SK-N-SH (cell line): ENCODE measurements around the gene MINDY1.

ENCODE experiments used
- JUND ChIP-seq: IDR thresholded peaks from 2 replicates; pipeline ENCODE4 v1.4.0; 2012
- MXI1 ChIP-seq: IDR thresholded peaks from 2 replicates; pipeline ENCODE4 v1.6.1; 2012; ENCODE audit warnings: mild to moderate bottlenecking, low read depth, low read length, improper control_type of control experiment
- NRF1 ChIP-seq: IDR thresholded peaks from 2 replicates; pipeline ENCODE4 v1.6.1; 2012; ENCODE audit warnings: low read depth, mild to moderate bottlenecking, low read length
- RAD21 ChIP-seq: IDR thresholded peaks from 2 replicates; pipeline ENCODE4 v1.6.1; 2012; ENCODE audit warnings: mild to moderate bottlenecking, low read length
- RFX5 ChIP-seq: IDR thresholded peaks from 2 replicates; pipeline ENCODE4 v1.6.1; 2012; ENCODE audit warnings: mild to moderate bottlenecking, improper control_type of control experiment, low read length
- TEAD4 ChIP-seq: IDR thresholded peaks from 2 replicates; pipeline ENCODE4 v1.4.0; 2012; ENCODE audit warnings: mild to moderate bottlenecking, borderline replicate concordance; ENCODE audit not compliant: insufficient read depth
- TF ChIP-seq, protein P1 (sequence below): IDR thresholded peaks from 2 replicates; pipeline ENCODE4; 2012
- TF ChIP-seq, protein P2 (sequence below): fragments of 200-600 bp; sonication (generic); IDR thresholded peaks from 2 replicates; pipeline ENCODE4 v1.6.1; 2017; ENCODE audit warnings: antibody characterized with exemption, mild to moderate bottlenecking, moderate library complexity
- TF ChIP-seq, protein P3 (sequence below): IDR thresholded peaks from 2 replicates; pipeline ENCODE4 v1.4.0; 2012; ENCODE audit warnings: low read depth, borderline replicate concordance

GRCh38 chr1:151006327-151007052, at the start of gene MINDY1:
- TF ChIP-seq, protein P1, sequence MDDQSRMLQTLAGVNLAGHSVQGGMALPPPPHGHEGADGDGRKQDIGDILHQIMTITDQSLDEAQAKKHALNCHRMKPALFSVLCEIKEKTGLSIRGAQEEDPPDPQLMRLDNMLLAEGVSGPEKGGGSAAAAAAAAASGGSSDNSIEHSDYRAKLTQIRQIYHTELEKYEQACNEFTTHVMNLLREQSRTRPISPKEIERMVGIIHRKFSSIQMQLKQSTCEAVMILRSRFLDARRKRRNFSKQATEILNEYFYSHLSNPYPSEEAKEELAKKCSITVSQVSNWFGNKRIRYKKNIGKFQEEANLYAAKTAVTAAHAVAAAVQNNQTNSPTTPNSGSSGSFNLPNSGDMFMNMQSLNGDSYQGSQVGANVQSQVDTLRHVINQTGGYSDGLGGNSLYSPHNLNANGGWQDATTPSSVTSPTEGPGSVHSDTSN: no peak
- TF ChIP-seq, protein P2, sequence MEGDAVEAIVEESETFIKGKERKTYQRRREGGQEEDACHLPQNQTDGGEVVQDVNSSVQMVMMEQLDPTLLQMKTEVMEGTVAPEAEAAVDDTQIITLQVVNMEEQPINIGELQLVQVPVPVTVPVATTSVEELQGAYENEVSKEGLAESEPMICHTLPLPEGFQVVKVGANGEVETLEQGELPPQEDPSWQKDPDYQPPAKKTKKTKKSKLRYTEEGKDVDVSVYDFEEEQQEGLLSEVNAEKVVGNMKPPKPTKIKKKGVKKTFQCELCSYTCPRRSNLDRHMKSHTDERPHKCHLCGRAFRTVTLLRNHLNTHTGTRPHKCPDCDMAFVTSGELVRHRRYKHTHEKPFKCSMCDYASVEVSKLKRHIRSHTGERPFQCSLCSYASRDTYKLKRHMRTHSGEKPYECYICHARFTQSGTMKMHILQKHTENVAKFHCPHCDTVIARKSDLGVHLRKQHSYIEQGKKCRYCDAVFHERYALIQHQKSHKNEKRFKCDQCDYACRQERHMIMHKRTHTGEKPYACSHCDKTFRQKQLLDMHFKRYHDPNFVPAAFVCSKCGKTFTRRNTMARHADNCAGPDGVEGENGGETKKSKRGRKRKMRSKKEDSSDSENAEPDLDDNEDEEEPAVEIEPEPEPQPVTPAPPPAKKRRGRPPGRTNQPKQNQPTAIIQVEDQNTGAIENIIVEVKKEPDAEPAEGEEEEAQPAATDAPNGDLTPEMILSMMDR: peak; percentile 61
- TF ChIP-seq RFX5 (no peak), TEAD4 (no peak), JUND (no peak), RAD21 (peak; percentile 64), NRF1 (no peak), MXI1 (peak; percentile 57; the same call in 1 of the 2 replicates)
- TF ChIP-seq, protein P3, sequence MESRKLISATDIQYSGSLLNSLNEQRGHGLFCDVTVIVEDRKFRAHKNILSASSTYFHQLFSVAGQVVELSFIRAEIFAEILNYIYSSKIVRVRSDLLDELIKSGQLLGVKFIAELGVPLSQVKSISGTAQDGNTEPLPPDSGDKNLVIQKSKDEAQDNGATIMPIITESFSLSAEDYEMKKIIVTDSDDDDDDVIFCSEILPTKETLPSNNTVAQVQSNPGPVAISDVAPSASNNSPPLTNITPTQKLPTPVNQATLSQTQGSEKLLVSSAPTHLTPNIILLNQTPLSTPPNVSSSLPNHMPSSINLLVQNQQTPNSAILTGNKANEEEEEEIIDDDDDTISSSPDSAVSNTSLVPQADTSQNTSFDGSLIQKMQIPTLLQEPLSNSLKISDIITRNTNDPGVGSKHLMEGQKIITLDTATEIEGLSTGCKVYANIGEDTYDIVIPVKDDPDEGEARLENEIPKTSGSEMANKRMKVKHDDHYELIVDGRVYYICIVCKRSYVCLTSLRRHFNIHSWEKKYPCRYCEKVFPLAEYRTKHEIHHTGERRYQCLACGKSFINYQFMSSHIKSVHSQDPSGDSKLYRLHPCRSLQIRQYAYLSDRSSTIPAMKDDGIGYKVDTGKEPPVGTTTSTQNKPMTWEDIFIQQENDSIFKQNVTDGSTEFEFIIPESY: no peak
